GM12878 (cell line): ENCODE data around the gene ADAMTS14.
"Not testable (repeated sequence)": the region's sequence is repeated elsewhere in the genome, so short reads cannot be mapped to it uniquely, and the experiment has no call there.

ENCODE experiments used
- CBFB ChIP-seq: IDR thresholded peaks from 2 replicates; pipeline ENCODE4 v1.6.1; 2016; ENCODE audit warnings: antibody characterized with exemption, low read depth
- CTCF ChIP-seq, 3 experiments: IDR thresholded peaks in 2 of 3; conservative IDR thresholded peaks in 1 of 3; 2 replicates each; pipeline ENCODE4 v1.5.1; 2011; ENCODE audit warnings: low read depth in 3 of 3, low read length in 3 of 3, mild to moderate bottlenecking in 3 of 3, control low read depth in 2 of 3, moderate library complexity in 2 of 3, inconsistent platforms in 1 of 3, mixed read lengths in 1 of 3; ENCODE audit not compliant: control insufficient read depth in 2 of 3, insufficient read depth in 1 of 3; ENCODE audit errors: extremely low read depth in 1 of 3
- EZH2 ChIP-seq: IDR thresholded peaks from 2 replicates; pipeline ENCODE4 v1.6.1; 2012; ENCODE audit warnings: low read depth, mild to moderate bottlenecking, control low read depth, inconsistent platforms, low read length, borderline replicate concordance; ENCODE audit not compliant: control insufficient read depth
- FOXM1 ChIP-seq: IDR thresholded peaks from 2 replicates; pipeline ENCODE4 v1.6.1; 2012; ENCODE audit warnings: low read depth, mild to moderate bottlenecking, inconsistent platforms, low read length, moderate library complexity
- GABPA ChIP-seq: IDR thresholded peaks from 2 replicates; pipeline ENCODE4 v1.6.1; 2014; ENCODE audit warnings: antibody characterized with exemption, low read depth, mild to moderate bottlenecking, inconsistent platforms
- HDAC6 ChIP-seq: fragments of 200-600 bp; sonication (generic); IDR thresholded peaks from one replicate; pipeline ENCODE4 v1.8.0; 2017; ENCODE audit warnings: antibody characterized with exemption; ENCODE audit not compliant: unreplicated experiment
- POLR2A ChIP-seq: IDR thresholded peaks from 2 replicates; pipeline ENCODE4 v1.6.1; 2011; ENCODE audit warnings: low read depth, mild to moderate bottlenecking, low read length
- SRF ChIP-seq, 2 experiments: IDR thresholded peaks; 2 replicates each; pipeline ENCODE4 v1.6.1; 2011; ENCODE audit warnings: low read depth in 2 of 2, low read length in 2 of 2, mild to moderate bottlenecking in 1 of 2, moderate library complexity in 1 of 2
- TCF7 ChIP-seq: IDR thresholded peaks from 2 replicates; pipeline ENCODE4 v1.6.1; 2014; ENCODE audit warnings: antibody characterized with exemption, borderline replicate concordance
- ZNF24 ChIP-seq: fragments of 450-650 bp; IDR thresholded peaks from 2 replicates; pipeline ENCODE4 v1.6.1; 2017; ENCODE audit warnings: antibody characterized with exemption, mild to moderate bottlenecking
- TF ChIP-seq, protein P1 (sequence below): IDR thresholded peaks from 2 replicates; pipeline ENCODE4 v1.6.1; 2012; ENCODE audit warnings: low read length, inconsistent platforms
- TF ChIP-seq, protein P2 (sequence below): IDR thresholded peaks from 2 replicates; pipeline ENCODE4 v1.6.1; 2012; ENCODE audit warnings: low read depth, low read length, improper control_type of control experiment
- TF ChIP-seq, protein P3 (sequence below): IDR thresholded peaks from 2 replicates; pipeline ENCODE4 v1.6.1; 2011; ENCODE audit warnings: low read depth, low read length, improper control_type of control experiment, borderline replicate concordance

DNA sequence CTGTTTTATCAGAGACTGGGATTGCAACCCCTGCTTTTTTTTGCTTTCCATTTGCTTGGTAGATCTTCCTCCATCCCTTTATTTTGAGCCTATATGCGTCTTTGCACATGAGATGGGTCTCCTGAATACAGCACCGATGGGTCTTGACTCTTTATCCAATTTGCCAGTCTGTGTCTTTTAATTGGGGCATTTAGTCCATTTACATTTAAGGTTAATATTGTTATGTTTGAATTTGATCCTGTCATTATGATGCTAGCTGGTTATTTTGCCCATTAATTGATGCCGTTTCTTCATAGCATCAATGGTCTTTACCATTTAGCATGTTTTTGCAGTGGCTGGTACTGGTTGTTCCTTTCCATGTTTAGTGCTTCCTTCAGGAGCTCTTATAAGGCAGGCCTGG is 29.0 kb upstream of the ADAMTS14 start:
- TF ChIP-seq, protein P1, sequence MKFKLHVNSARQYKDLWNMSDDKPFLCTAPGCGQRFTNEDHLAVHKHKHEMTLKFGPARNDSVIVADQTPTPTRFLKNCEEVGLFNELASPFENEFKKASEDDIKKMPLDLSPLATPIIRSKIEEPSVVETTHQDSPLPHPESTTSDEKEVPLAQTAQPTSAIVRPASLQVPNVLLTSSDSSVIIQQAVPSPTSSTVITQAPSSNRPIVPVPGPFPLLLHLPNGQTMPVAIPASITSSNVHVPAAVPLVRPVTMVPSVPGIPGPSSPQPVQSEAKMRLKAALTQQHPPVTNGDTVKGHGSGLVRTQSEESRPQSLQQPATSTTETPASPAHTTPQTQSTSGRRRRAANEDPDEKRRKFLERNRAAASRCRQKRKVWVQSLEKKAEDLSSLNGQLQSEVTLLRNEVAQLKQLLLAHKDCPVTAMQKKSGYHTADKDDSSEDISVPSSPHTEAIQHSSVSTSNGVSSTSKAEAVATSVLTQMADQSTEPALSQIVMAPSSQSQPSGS: not testable (repeated sequence)
- TF ChIP-seq EZH2; FOXM1; CTCF (IDR thresholded peaks at IDR 0.05 in 2 of 3, conservative IDR thresholded peaks at IDR 0.05 in 1 of 3; ENCODE audit: control insufficient read depth in 2 of 3, extremely low read depth in 1 of 3, insufficient read depth in 1 of 3, low read depth in 3 of 3, low read length in 3 of 3); ZNF24; SRF (IDR thresholded peaks at IDR 0.05; ENCODE audit: low read depth in 2 of 2, low read length in 2 of 2); CBFB; POLR2A; GABPA; HDAC6; TCF7: not testable (repeated sequence)
- TF ChIP-seq, protein P2, sequence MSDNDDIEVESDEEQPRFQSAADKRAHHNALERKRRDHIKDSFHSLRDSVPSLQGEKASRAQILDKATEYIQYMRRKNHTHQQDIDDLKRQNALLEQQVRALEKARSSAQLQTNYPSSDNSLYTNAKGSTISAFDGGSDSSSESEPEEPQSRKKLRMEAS: not testable (repeated sequence)
- TF ChIP-seq, protein P3, sequence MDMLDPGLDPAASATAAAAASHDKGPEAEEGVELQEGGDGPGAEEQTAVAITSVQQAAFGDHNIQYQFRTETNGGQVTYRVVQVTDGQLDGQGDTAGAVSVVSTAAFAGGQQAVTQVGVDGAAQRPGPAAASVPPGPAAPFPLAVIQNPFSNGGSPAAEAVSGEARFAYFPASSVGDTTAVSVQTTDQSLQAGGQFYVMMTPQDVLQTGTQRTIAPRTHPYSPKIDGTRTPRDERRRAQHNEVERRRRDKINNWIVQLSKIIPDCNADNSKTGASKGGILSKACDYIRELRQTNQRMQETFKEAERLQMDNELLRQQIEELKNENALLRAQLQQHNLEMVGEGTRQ: not testable (repeated sequence)
